HepG2 (cell line): ENCODE data around the gene DYNLT2B. TPM values are rescaled to one million over a fixed set of nuclear protein-coding genes. Genes with fewer than 3 reads are reported as not detected.

Source experiments
- ATAC-seq: fragments of 200-7000 bp; cut with Tn5 transposase; 3 replicates; pipeline ENCODE4 v1.9.1; 2020; ENCODE audit warnings: mild to moderate bottlenecking, moderate library complexity
- BruUV-seq: library from RNA; stranded (reverse); fragments of 400-500 nt; replicated peaks from 2 replicates; lab custom pipeline; 2021; lab: Mats Ljungman, UMichigan
- CTCF ChIA-PET: fragments of 300-600 bp; formaldehyde crosslinking; extraction: SDS; loops from one replicate; lab custom pipeline; 2021; ENCODE audit warnings: low total read pairs, inconsistent platforms, low intra/inter-chr PET ratio; lab: Yijun Ruan, JAX
- POLR2A ChIA-PET: fragments of 350-600 bp; sonication (Branson Sonifier 250); formaldehyde crosslinking; loops from one replicate; lab custom pipeline; 2020; ENCODE audit warnings: antibody characterized with exemption, inconsistent platforms; lab: Yijun Ruan, JAX
- DNase-seq: peaks from one replicate; pipeline ENCODE4 v3.0.0-alpha.2; 2015; ENCODE audit warnings: low spot score
- FAIRE-seq: peaks from 3 replicates; lab custom pipeline; 2011; peaks lifted over from hg19 to GRCh38; lab: Jason Lieb, UNC
- H2AFZ ChIP-seq: one replicate; pipeline ENCODE4 v1.6.1; 2011; ENCODE audit warnings: low read length, inconsistent platforms
- H3K27ac ChIP-seq: fragments of 300-600 bp; 3 replicates; pipeline ENCODE4 v1.8.0; 2011; ENCODE audit warnings: mixed run types, mild to moderate bottlenecking, mixed read lengths, low read length, inconsistent platforms; ENCODE audit not compliant: insufficient read depth; ENCODE audit errors: extremely low read length
- H3K27me3 ChIP-seq, 2 experiments: fragments of 200-600 bp in 1 of 2; 2 replicates in 1 of 2; 3 replicates in 1 of 2; pipeline versions ENCODE4 v1.6.0 to v1.8.0; 2011; ENCODE audit warnings: low read length in 2 of 2, mild to moderate bottlenecking in 2 of 2, moderate library complexity in 2 of 2, inconsistent platforms in 1 of 2; ENCODE audit not compliant: insufficient read depth in 2 of 2, control insufficient read depth in 1 of 2
- H3K36me3 ChIP-seq, 2 experiments: fragments of 200-600 bp in 1 of 2; replicated peaks in 1 of 2; 2 replicates in 1 of 2; 3 replicates in 1 of 2; pipeline versions ENCODE4 v1.5.1 to v1.8.0; 2011; ENCODE audit warnings: low read length in 2 of 2, inconsistent platforms in 1 of 2; ENCODE audit not compliant: insufficient read depth in 2 of 2, control insufficient read depth in 1 of 2
- H3K4me1 ChIP-seq: 2 replicates; pipeline ENCODE4 v1.5.1; 2012; ENCODE audit warnings: low read length, inconsistent platforms; ENCODE audit not compliant: insufficient read depth
- H3K4me2 ChIP-seq: 2 replicates; pipeline ENCODE4 v1.6.0; 2011; ENCODE audit warnings: low read depth, low read length, inconsistent platforms
- H3K4me3 ChIP-seq, 3 experiments: fragments of 200-600 bp in 1 of 3; sonication (generic), shearing (Covaris generic) in 1 of 3; replicated peaks in 1 of 3; 2 replicates each; pipeline ENCODE4 v1.5.1; 2011 to 2016; ENCODE audit warnings: low read length in 3 of 3, inconsistent platforms in 2 of 3, low read depth in 2 of 3, mild to moderate bottlenecking in 2 of 3, control low read depth in 1 of 3, mixed read lengths in 1 of 3; ENCODE audit not compliant: insufficient read depth in 1 of 3
- H3K79me2 ChIP-seq: one replicate; pipeline ENCODE4 v1.6.1; 2011; ENCODE audit warnings: low read length, inconsistent platforms; ENCODE audit not compliant: insufficient read depth
- H3K9ac ChIP-seq: 2 replicates; pipeline ENCODE4 v1.6.0; 2011; ENCODE audit warnings: mild to moderate bottlenecking, low read depth, low read length, inconsistent platforms; ENCODE audit not compliant: insufficient read depth
- H3K9me3 ChIP-seq: 2 replicates; pipeline ENCODE4 v1.5.1; 2012; ENCODE audit warnings: mild to moderate bottlenecking, low read length
- H4K20me1 ChIP-seq: 2 replicates; pipeline ENCODE4 v1.6.0; 2011; ENCODE audit warnings: inconsistent platforms, mild to moderate bottlenecking, low read length, moderate library complexity; ENCODE audit not compliant: insufficient read depth
- HOXA3 ChIP-seq: sonication (generic); formaldehyde crosslinking; IDR thresholded peaks from 2 replicates; pipeline ENCODE4 v1.5.0; 2020; ENCODE audit warnings: missing genetic modification reagents
- MLXIP ChIP-seq: sonication (generic); formaldehyde crosslinking; IDR thresholded peaks from 2 replicates; pipeline ENCODE4 v1.9.0; 2021; ENCODE audit warnings: missing genetic modification reagents, borderline replicate concordance
- ZBED4 ChIP-seq: sonication (generic); formaldehyde crosslinking; IDR thresholded peaks from 2 replicates; pipeline ENCODE4 v1.4.0; 2020; ENCODE audit warnings: missing genetic modification reagents, borderline replicate concordance
- ZFP41 ChIP-seq: sonication (generic); formaldehyde crosslinking; IDR thresholded peaks from 2 replicates; pipeline ENCODE4 v1.4.0; 2020; ENCODE audit warnings: mild to moderate bottlenecking, missing genetic modification reagents, borderline replicate concordance
- ZNF136 ChIP-seq: sonication (generic); formaldehyde crosslinking; IDR thresholded peaks from 2 replicates; pipeline ENCODE4 v1.8.1; 2022; ENCODE audit warnings: low read depth, mild to moderate bottlenecking, moderate library complexity, missing genetic modification reagents
- ZNF260 ChIP-seq: sonication (generic); formaldehyde crosslinking; IDR thresholded peaks from 2 replicates; pipeline ENCODE4 v1.4.0; 2020; ENCODE audit warnings: missing genetic modification reagents, low read depth, mild to moderate bottlenecking, borderline replicate concordance
- ZNF275 ChIP-seq: sonication (generic); formaldehyde crosslinking; IDR thresholded peaks from 2 replicates; pipeline ENCODE4 v1.8.0; 2022; ENCODE audit warnings: missing genetic modification reagents, mild to moderate bottlenecking, inconsistent platforms, borderline replicate concordance
- ZNF546 ChIP-seq: sonication (generic); formaldehyde crosslinking; conservative IDR thresholded peaks from 2 replicates; pipeline ENCODE4 v1.8.1; 2023; ENCODE audit warnings: mild to moderate bottlenecking, missing genetic modification reagents
- ZNF691 ChIP-seq: sonication (generic); formaldehyde crosslinking; IDR thresholded peaks from 2 replicates; pipeline ENCODE4 v1.4.0; 2020; ENCODE audit warnings: missing genetic modification reagents, low read depth, mild to moderate bottlenecking, borderline replicate concordance
- WGBS: methylation state at CpG from one replicate; pipeline ENCODE4 v1.1.6; 2017; ENCODE audit warnings: low lambda C conversion rate; 5-methylcytosine and 5-hydroxymethylcytosine counted together
- in situ Hi-C: cut with HindIII; loops from 2 replicates; pipeline ENCODE4 v1.10.0; 2017; ENCODE audit warnings: low pct_unique_long_range_greater_than_20kb; ENCODE audit not compliant: extremely low pct_ligation_motif_present
- intact Hi-C: fragments of 100-400 bp; cut with micrococcal nuclease; formaldehyde crosslinking; loops from one replicate; pipeline ENCODE4 v1.10.0; 2022; ENCODE audit not compliant: unreplicated experiment
- polyA plus RNA-seq, 8 experiments: library from polyadenylated mRNA; depleted of rRNA in 3 of 8; stranded (reverse) in 7 of 8; unstranded in 1 of 8; fragments of >200 nt; fragmentation: Illumina TruSeq in 4 of 8; extraction: Trizol in 4 of 8; gene quantifications; 2 replicates each; pipeline versions ENCODE4 v1.2.1 to v1.2.3, GENCODE V29; 2011 to 2016; ENCODE audit warnings: low read depth in 4 of 8, missing spikeins in 1 of 8, mixed read lengths in 1 of 8; ENCODE audit not compliant: insufficient read depth in 1 of 8
- total RNA-seq, 5 experiments: library from RNA; depleted of rRNA; stranded (reverse); fragments of >200 nt; fragmentation: Illumina TruSeq; extraction: Trizol; gene quantifications; 2 replicates each; pipeline ENCODE4 v1.2.3, GENCODE V29; 2016; ENCODE audit warnings: low read depth in 1 of 5

Gene DYNLT2B
- total and polyA plus RNA-seq, 2 of the 13 experiments (the other 11 are each of a cell fraction or from before 2014, with no cell fraction given), result 4.0 to 7.0 TPM

DNA sequence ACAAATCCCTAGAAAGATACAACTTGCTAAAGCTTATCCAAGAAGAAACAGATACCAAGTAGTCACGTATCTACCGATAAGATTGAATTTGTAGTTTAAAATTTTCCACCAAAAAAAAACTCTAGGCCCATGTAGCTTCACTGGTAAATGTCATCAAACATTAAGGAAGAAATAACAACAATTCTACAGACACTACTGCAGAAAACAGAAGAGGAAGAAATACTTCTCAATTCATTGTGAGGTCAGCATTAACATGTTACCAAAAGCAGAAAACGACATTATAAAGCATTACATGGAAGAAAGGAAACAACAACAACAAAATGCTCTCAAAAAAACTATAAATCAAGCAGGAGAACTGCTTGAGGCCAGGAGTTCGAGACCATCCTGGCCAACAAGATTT, 47.7 kb upstream of the DYNLT2B start (continued):
- TF ChIP-seq ZBED4 (CRISPR knock-in tag), result no peak

DNA sequence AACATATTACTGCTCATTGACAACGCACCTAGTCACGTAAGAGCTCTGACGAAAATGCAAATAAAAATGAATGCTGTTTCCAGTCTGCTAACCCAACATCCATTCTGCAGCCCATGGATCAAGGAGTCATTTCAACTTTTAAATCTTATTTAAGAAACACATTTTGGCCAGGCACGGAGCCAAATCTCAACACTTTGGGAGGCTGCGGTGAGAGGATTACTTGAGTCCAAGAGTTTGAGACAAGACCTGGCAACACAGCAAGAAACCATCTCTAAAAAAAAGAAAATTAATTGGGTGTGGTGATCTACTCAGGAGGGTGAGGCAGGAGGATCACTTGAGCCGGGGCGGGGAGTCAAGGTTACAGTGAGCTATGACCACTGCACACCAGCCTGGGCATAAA, 42.5 kb upstream of the DYNLT2B start:
- no peak overlapping the region for H3K4me3 ChIP-seq
- no peak overlapping the region for H3K27ac ChIP-seq
- ChIA-PET POLR2A (no interaction called here), CTCF (no interaction called here)
- FAIRE-seq (no peak), ATAC-seq (no peak), DNase-seq (no peak)
- H3K9me3 ChIP-seq, result no peaks in the 10 kb centered on the region
- intact Hi-C loops (no loop called here), in situ Hi-C loops (no loop called here)
- peaks cover 19 to 59% of the 10 kb centered on the region in 2 experiments for H3K36me3 ChIP-seq
- H2AFZ ChIP-seq, result no peak overlapping the region
- H3K4me1 ChIP-seq, result no peaks in the 10 kb centered on the region
- no peak overlapping the region for H3K4me2 ChIP-seq
- no peaks in the 10 kb centered on the region for H3K79me2 ChIP-seq
- no peak overlapping the region for H3K9ac ChIP-seq
- no peaks in the 10 kb centered on the region for H3K27me3 ChIP-seq
- no peaks in the 10 kb centered on the region for H4K20me1 ChIP-seq
- BruUV-seq, result no TSS peak
- 96% methylated on average over 7 of the region's 7 CpGs for WGBS
- no peak for TF ChIP-seq ZFP41 (CRISPR knock-in tag)
- no peak for TF ChIP-seq MLXIP (CRISPR knock-in tag)
- no peak for TF ChIP-seq ZNF136 (CRISPR knock-in tag)
- TF ChIP-seq ZNF275 (CRISPR knock-in tag), result no peak
- no peak for TF ChIP-seq ZNF691 (CRISPR knock-in tag)
- TF ChIP-seq ZNF260 (CRISPR knock-in tag), result no peak
- TF ChIP-seq HOXA3 (CRISPR knock-in tag), result no peak
- no peak for TF ChIP-seq ZNF546 (CRISPR knock-in tag)
